ENCODE measurements around the gene ATP2B3. TPM values are rescaled to one million over a fixed set of nuclear protein-coding genes. Genes with fewer than 3 reads are reported as not detected.

ATP2B3 gene
- total and polyA plus RNA-seq, 7 donors = 0.01 to 0.04 (median 0.01) TPM; not detected in 4

- no peak overlapping the region for H3K27ac ChIP-seq
- TF ChIP-seq, protein P1, sequence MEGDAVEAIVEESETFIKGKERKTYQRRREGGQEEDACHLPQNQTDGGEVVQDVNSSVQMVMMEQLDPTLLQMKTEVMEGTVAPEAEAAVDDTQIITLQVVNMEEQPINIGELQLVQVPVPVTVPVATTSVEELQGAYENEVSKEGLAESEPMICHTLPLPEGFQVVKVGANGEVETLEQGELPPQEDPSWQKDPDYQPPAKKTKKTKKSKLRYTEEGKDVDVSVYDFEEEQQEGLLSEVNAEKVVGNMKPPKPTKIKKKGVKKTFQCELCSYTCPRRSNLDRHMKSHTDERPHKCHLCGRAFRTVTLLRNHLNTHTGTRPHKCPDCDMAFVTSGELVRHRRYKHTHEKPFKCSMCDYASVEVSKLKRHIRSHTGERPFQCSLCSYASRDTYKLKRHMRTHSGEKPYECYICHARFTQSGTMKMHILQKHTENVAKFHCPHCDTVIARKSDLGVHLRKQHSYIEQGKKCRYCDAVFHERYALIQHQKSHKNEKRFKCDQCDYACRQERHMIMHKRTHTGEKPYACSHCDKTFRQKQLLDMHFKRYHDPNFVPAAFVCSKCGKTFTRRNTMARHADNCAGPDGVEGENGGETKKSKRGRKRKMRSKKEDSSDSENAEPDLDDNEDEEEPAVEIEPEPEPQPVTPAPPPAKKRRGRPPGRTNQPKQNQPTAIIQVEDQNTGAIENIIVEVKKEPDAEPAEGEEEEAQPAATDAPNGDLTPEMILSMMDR (IDR thresholded peaks at IDR 0.05) = no peak
- peaks cover 0 to 13% (median 0%) of the 10 kb centered on the region in 3 donors for H3K27me3 ChIP-seq (ENCODE audit: insufficient read depth in 3 of 3, low read length in 2 of 3)
- H3K4me3 ChIP-seq = no peak overlapping the region
- no peaks in the 10 kb centered on the region for H3K9me3 ChIP-seq
- intact Hi-C loops (cut with DNase I) = loop anchor here in 1 of 2 donors (2.0 kb wide), 1 partner anchor 35 kb away; no protein-coding TSS in a partner anchor
- peaks cover 0 to 2% of the 10 kb centered on the region in 2 donors for H3K36me3 ChIP-seq (ENCODE audit: insufficient read depth in 1 of 2, low read depth in 1 of 2)
- ATAC-seq (no peak), DNase-seq (no peak)
- no peaks in the 10 kb centered on the region for H3K4me1 ChIP-seq
- WGBS, 3 donors = 66 to 80% (median 75%) methylated on average over 10 to 11 of the region's 11 CpGs
Measured at GRCh38 chrX:153471663-153472280, 45.7 kb upstream of the ATP2B3 start.

DNA sequence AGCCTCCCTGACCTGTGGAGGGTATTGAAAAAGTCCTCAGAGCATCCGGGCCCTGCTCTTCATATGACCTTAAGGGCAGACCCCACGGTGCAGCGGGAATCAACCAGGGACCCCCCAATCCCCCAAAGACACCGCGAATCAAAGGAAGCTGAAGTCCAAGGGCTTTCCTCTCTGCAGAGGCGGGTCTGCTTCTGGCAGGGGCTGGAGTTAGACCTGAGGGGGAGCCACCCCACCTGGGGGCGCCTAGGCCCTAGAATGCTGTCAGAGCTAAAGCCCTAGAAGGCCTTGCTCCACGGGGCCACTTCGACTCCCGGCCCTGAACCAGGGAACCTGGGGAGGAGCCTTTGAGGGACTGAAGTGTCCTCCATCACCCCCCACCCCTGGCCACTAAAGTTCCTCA, 44.3 kb upstream of the ATP2B3 start:
- TF ChIP-seq, protein P1 (IDR thresholded peaks at IDR 0.05) = no peak
- Histone ChIP-seq H3K27ac (no peak overlapping the region), H3K9me3 (no peaks in the 10 kb centered on the region), H3K27me3 (ENCODE audit: insufficient read depth in 3 of 3, low read length in 2 of 3) (peaks cover 0 to 23% (median 0%) of the 10 kb centered on the region in 3 donors), H3K4me1 (no peaks in the 10 kb centered on the region), H3K36me3 (ENCODE audit: insufficient read depth in 1 of 2, low read depth in 1 of 2) (peaks cover 0 to 2% of the 10 kb centered on the region in 2 donors), H3K4me3 (no peak overlapping the region)
- WGBS, 3 donors = 92 to 99% (median 94%) methylated on average over 8 to 10 of the region's 10 CpGs
- intact Hi-C loops (cut with DNase I) = loop anchor here in 1 of 2 donors (2.0 kb wide), 1 partner anchor 34 kb away; no protein-coding TSS in a partner anchor
- ATAC-seq = no peak
- no peak for DNase-seq

DNA sequence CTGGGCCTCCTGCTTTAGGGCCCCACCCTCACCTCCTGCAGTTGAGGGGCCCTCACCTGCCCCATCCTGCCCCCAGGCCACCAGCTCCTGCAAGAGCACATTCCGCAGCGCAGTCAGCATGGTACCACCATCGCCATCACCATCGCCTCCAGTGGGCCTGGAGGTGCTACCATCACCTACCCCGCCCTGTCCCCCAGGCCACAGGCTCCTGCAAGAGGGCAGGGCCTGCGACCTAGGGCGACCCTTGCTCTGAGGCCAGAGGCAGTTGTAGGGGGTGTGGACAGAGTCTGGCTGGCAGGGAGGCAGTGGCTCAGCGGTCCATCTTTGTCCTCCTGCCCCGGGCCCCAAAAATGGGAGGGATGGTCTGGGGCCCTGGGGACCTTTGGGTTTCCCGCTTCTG, 43.2 kb upstream of the ATP2B3 start:
- H3K27me3 ChIP-seq (ENCODE audit: insufficient read depth in 3 of 3, low read length in 2 of 3) = peaks cover 0 to 23% (median 0%) of the 10 kb centered on the region in 3 donors
- DNase-seq (no peak), ATAC-seq (no peak)
- TF ChIP-seq, protein P1 (IDR thresholded peaks at IDR 0.05) = no peak
- intact Hi-C loops (cut with DNase I) = no loop called here
- 70 to 81% (median 80%) methylated on average over 6 to 10 of the region's 10 CpGs for WGBS, 3 donors
- H3K9me3 ChIP-seq = no peaks in the 10 kb centered on the region
- H3K36me3 ChIP-seq (ENCODE audit: insufficient read depth in 1 of 2, low read depth in 1 of 2) = no peaks in the 10 kb centered on the region
- H3K4me3 ChIP-seq = no peak overlapping the region
- no peak overlapping the region for H3K27ac ChIP-seq
- H3K4me1 ChIP-seq = no peaks in the 10 kb centered on the region

DNA sequence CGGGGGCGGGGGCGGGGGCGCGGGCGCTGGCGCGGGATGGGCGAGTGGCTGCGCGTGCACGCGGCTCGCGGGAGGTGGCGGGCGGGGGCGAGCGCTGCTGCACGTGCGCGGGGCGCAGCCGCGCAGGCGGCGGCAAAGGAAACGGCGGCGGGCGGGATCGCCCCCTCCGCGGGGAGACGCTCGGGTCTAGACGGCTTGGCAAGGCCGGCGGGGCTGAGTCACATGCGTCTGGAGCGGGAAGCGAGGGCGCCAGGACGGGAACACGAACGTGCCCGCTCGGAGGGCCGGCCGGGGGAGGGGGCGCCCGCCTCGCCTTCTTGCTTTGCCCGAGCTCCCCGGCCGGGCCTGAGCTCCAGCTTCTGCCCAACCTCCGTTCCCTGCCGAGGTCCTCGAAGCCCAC, 42.7 kb upstream of the ATP2B3 start:
- Histone ChIP-seq H3K27me3 (ENCODE audit: insufficient read depth in 3 of 3, low read length in 2 of 3) (peaks cover 0 to 23% (median 0%) of the 10 kb centered on the region in 3 donors), H3K4me1 (no peaks in the 10 kb centered on the region), H3K27ac (no peak overlapping the region), H3K36me3 (ENCODE audit: insufficient read depth in 1 of 2, low read depth in 1 of 2) (no peaks in the 10 kb centered on the region), H3K4me3 (peak overlapping the region; percentile 34), H3K9me3 (no peaks in the 10 kb centered on the region)
- peak; percentile 81 to 82 for DNase-seq
- ATAC-seq = no peak
- intact Hi-C loops (cut with DNase I) = no loop called here
- TF ChIP-seq, protein P1 (IDR thresholded peaks at IDR 0.05) = no peak
- 0 to 31% (median 2%) methylated on average over 4 to 55 of the region's 59 CpGs for WGBS, 3 donors
